HG03025 (cell line): ENCODE data around the gene FKBP2.

Source experiments
- ATAC-seq: cut with Tn5 transposase; IDR thresholded peaks from one replicate; pipeline ENCODE4 v1.9.1; 2021; ENCODE audit warnings: mild to moderate bottlenecking, moderate library complexity; ENCODE audit not compliant: unreplicated experiment, low FRiP score

FKBP2 gene

DNA sequence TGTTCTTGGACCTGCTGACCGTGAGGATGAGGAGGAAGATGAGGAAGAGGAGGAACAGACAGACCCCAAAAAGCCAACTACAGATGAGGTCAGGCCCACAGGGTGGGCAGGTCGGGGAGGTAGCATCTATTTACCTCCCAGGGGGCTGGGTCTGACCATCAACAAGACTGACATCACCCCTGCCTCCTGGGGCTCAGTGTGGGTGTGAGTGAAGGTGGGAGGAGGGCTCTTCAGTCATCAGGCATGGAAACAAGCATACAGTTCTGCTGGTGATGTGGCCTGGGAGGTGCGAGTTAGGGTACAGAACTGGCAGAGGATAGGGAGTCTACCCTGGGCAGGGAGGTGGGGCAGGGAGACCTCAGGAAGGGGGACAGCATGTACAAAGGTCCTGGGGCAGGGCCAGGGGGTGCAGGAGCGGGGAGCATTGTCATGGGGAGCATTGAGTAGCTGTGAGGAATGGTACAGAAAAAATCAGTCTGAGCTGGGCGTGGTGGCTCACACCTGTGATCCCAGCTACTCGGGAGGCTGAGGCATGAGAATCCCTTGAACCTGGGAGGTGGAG is 19.3 kb downstream of the FKBP2 start:
- ATAC-seq, result no peak

DNA sequence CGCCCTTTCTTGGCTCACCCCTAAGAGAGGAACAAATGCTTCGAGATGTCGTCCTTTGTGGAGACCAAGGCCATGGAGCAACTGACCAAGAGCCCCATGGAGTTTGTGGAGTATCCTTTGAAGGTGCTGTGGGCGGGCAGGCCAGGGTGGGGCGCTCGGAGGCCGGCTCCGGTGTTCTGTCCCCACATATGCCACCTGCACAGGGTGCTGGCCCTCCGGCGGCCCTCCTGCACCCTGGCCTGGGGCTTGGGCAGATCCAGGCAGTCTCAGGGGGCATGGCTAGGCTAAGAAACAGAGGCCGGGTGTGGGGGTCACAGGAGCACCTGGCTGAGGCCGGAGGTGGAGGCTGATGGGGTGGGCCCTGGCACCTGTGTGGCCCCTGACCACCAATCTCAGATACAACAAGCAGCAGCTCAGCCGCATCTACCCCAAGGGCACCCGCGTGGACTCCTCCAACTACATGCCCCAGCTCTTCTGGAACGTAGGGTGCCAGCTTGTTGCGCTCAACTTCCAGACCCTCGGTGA is 20.7 kb downstream of the FKBP2 start:
- no peak for ATAC-seq

DNA sequence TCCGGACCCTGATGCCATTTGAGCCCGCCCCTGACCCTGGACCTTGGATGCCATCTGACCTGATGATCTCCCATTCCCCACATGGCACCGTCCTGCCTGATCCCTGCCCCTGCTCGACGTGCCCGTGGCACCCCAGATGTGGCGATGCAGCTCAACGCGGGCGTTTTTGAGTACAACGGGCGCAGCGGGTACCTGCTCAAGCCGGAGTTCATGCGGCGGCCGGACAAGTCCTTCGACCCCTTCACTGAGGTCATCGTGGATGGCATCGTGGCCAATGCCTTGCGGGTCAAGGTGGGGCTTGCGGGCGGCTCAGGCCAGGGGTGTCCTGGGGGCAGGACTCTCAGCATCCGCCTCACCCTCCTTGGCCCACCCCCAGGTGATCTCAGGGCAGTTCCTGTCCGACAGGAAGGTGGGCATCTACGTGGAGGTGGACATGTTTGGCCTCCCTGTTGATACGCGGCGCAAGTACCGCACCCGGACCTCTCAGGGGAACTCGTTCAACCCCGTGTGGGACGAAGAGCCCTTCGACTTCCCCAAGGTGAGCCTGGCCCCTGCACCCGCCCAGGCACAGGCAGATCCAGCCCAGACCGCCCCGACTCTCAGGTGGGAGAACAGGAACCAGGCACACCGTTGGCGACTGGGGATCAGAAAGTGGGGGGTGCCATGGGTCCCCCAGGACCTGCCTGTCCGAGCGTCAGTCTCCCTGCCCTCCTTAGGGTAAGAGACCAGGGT is 21.5 kb downstream of the FKBP2 start:
- no peak for ATAC-seq

DNA sequence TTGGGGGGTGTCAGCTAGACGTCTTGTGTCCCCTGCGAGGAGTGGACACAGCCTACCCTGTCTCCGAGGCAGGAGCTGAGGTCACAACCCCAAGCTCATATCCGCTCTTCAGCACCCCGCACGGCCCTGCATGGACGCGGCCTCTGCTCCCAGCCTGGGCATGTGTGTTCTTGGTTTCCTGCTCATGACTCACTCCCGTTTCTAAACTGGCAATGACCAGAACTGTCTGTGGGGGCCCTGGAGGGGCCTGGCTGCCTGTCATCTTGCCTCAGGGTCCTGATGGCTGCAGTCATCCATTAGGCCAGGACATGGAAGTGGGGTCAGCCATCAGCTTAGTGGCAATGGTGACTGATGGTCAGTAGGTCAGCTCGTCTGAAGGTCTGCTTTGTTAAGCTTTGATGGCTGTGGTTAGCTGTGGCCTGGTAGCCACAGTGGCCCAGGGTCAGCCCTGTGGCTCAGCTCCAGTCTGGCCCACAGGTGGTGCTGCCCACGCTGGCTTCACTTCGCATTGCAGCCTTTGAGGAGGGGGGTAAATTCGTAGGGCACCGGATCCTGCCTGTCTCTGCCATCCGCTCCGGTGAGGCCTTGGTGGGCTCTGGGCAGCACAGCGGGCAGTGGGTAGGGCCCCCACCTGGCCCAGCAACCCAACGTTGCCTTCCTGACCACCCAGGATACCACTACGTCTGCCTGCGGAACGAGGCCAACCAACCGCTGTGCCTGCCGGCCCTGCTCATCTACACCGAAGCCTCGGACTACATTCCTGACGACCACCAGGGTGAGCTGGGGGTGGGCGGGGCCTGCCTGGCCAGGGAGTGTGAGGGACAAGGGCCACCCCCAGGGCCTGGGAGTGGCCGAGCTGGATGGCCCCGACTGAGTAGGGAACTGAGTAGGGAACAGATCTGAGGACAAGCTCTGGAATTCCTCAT is 22.4 kb downstream of the FKBP2 start:
- ATAC-seq, result no peak

DNA sequence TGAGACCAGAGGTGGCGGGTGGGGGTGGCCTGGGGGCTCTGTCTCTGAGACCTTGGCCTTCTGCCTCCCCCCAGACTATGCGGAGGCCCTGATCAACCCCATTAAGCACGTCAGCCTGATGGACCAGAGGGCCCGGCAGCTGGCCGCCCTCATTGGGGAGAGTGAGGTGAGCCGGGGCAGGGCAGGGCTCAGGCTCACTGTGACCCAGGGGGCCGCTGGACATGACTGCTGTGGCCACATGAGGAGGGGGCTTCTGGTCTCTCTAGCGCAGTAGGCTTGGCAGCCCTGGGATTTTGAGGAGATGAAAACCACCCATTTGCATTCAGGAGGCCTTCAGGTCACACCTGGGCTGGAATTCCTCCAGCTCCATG is 23.0 kb downstream of the FKBP2 start:
- ATAC-seq, result no peak

DNA sequence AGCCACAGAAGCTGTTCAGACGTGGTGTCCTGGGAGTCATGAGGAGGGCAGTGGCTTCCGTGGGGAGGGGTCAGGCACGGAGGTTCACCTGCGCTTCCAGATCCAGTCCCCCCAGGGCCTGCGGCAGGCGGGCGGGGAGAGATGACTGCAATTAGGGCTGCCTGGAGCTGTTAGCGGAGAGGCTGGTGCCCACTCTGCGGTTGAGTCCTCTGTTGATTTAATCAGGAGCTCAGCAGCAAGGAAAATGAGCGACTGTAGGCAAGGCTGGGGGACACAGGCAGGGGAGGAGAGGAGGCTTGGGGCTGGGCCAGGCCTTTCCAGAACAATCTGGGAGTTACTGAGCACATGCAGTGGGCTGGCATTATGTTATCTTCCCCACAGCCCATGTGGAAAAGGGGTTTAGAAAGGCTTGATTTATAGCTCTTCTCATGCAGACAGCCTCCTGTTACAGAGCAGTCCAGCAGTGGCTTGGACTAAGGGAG is 23.5 kb downstream of the FKBP2 start:
- ATAC-seq, result no peak

DNA sequence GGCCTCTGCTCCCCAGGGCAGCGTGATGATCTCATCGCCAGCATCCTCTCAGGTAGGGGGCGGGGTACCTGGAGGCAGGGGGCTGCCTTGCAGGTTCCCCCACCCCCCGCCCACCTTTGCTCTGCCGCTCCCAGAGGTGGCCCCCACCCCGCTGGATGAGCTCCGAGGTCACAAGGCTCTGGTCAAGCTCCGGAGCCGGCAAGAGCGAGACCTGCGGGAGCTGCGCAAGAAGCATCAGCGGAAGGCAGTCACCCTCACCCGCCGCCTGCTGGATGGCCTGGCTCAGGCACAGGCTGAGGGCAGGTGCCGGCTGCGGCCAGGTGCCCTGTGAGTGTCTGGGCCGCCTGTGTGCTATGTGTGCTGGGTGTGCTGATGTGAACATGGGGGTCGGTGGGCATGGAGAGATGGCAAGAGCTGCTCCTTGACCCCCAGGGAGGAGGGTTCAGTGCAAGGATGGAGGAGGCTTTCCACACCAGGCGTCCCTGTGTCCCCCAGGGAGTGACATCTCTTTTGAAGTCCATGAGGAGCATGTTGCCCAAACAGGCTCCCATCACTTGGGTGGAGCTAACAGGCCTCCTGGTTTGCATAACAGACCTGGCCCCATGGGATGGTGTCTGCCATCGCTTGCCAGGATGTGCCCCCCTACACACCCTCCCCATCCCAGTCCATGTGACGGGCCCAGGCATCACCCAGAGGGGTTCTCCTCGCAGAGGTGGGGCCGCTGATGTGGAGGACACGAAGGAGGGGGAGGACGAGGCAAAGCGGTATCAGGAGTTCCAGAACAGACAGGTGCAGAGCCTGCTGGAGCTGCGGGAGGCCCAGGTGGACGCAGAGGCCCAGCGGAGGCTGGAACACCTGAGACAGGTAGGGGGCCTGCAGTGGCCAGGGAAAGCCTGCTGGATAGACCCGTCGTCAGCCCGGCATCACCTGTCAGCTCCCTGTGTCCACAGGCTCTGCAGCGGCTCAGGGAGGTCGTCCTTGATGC is 24.6 kb downstream of the FKBP2 start:
- ATAC-seq, result no peak

DNA sequence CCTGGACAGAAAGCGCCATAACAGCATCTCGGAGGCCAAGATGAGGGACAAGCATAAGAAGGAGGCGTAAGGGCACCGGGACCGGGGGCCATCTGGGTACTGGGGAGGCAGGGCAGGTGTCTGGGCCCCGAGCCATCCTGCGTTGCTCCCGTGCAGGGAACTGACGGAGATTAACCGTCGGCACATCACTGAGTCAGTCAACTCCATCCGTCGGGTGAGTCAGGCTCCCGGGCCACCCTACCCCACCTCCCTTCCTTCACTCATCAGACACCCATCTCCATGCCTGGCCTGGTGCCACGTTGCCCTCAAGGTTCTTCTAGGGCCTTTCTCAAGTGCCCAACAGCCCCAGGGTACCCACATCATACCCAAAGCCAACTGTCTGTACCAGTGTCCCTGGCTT is 25.4 kb downstream of the FKBP2 start:
- no peak for ATAC-seq

DNA sequence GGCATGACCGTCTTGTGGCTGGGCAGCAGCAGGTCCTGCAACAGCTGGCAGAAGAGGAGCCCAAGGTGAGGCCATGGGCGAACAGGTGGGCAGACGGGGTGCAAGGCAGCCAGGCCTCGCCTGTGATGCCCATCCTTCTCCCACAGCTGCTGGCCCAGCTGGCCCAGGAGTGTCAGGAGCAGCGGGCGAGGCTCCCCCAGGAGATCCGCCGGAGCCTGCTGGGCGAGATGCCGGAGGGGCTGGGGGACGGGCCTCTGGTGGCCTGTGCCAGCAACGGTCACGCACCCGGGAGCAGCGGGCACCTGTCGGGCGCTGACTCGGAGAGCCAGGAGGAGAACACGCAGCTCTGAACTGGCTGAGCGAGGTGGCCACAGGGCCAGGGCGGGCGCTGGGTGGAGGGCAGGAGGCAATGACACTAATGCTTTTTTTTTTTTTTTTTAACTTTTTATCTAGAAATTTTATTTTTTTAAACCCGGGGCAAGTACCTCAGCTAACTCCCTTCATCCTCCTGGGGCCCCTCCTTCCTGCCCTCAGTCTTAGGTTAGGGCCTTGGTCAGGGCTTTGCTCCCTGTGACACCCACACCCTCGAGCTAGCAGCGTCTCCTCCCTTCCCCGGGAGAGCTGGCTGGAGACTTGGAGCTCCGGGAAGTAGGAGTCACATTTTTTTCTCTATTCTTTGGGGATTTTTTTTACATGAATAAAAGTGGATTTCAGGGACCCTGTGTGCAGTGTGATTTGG is 26.5 kb downstream of the FKBP2 start:
- no peak for ATAC-seq

DNA sequence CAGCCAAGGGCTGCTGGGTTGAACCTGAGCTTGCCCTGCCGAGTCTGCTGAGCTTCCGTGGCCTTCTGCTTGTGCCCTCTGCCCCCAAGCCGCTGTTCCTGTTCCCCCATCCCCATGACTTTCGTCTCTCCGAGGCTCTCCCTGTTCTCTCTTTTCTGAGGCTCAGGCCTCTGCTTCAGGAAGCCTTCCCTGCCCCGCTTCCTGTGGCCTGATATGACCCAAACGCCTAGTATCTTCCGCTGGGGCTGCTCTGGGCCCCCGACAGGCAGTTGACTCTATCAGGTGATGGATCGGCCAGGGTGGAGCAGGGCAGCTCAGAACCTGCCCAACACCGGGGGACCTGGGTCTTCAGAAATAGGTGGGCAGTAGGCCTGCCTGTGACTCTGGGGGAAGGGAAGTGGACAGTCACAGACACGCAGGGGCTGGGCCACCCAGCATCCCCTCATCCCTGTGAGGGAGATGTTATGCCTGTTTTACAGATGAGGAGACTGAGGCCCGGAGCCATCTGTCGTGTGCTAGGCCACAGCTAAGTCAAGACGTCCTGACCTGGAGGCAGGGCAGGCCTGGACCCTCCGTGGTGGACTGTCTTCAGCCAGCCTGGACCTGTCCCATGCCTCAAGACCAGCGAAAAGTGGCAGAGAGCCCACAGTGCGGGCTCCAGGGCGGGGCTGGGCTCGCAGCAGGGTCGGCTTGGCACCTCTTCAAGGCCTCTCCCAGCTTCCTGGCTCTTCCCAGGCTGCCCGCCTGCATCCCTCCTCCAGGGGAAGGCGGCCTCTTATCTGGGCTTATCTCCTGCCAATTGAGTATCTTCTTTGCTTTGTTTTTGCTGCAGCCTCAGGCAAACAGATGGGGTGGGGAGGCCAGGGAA is 27.4 kb downstream of the FKBP2 start:
- no peak for ATAC-seq

DNA sequence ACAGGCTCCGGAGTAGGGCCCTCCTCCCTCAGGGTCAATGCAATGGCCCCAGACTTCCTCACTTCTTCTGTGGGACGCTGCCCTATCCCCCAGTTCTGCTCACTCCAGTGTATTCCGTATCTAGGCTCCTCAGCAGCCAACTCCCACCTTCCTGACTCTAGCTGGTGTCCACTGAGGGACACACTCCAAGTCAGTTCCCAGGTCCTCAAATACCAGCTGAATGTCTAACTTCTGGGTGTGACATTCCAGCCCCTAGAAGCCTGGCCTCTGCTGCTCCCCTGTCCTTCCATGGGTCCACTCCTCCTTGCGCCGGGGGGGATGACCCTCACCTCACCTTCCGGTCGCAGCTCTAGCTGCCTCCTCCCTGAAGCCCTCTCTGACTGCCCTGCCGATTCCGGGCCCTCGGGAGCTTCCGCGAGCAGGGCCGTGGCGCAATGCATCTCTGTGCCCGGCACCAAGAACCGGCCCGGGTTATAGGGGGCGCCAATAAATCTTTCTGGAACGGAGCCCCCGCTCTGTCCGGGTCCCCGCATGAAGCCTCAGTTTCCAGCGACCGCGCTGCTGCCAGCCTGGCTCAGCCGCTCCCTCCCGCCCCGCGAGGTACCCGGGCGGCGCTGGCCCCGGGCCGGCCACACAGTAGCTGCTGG is 28.1 kb downstream of the FKBP2 start:
- ATAC-seq, result peak; percentile 5

DNA sequence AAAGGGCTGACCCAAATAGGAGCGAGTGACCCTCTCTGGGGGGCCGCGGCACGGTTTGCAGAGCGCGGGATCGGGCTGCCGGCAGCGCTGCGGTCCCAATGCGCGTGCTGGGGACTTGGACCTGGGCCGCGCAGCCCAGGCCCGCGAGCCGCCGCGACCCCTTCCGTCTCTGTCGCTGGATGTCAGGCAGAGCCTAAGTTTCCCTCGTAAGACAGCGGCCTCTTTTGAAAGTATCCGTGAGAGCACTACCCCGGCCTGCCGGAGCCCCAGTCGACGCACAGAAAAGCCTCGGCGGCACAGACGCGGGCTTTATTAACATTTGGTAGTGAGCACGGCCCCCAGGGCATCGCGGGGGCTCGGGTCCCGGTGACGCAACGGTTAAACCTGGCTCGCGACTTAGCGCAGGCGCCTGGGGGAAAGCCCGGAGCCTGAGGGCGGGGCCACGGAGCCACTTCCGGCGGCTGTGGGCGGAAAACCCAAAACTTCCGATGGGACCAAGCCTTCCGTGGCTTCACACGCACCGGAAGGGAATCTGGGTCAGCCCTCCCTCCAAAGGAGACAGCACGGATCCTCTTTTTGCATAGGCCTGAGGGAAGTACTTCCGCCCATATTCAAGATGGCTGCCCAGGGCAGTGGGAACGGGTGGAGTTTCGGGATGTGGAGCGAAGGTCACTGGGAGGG is 28.8 kb downstream of the FKBP2 start:
- ATAC-seq, result peak; percentile 70

DNA sequence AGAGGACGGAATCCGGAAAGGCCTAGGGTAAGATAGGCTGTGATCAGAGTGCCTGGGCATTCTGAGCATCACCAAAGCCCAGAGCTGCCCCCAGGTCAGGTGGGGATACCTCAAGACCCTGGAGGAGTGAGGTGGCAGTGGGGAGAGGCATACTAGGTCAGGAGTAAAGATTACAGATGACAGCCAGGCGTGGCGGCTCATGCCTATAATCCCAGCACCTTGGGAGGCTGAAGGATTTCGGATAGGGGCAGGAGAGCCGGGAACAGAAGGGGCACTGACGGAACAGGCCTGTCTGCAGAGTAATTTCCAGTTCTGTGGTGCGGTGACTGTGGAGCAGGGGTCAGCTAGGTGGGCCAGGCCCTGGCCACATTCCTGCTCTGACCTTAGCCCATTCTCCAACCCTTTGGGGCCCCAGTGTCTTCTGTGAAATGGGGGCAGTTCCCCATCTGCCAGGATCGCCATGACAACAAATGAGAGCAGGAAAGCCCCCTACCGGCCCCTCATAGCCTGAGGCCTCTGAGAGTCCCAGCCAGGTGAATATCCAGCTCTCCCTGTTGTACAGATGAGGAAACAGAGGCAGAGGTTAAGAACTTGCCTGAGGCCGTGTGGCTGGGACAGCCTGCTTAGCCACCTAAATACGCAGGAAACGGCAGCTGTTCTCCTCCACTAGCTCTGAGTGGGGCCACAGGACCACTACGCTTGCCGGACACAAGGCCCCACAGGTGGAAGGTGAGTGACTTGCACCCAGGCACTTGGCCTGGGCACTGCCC is 34.3 kb downstream of the FKBP2 start:
- no peak for ATAC-seq

DNA sequence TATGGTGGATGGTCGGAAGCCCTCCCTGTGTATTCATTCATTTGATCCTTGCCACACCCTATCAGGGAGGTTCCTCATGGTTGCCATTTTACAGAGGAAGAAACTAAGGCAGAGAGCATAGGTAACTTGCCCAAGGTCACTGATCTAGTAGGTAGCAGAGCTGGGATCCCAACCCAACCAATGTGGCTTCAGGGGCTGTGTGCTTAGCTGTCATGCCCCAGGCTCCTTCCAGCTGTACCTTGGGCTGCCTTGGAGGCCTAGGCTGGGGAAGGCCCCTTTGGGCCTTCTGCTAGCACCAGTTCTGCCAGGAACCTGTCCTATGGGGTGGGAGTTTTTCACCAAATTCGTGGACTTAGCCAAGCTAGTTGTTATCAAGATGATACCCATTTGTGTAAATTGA is 34.9 kb downstream of the FKBP2 start:
- no peak for ATAC-seq

DNA sequence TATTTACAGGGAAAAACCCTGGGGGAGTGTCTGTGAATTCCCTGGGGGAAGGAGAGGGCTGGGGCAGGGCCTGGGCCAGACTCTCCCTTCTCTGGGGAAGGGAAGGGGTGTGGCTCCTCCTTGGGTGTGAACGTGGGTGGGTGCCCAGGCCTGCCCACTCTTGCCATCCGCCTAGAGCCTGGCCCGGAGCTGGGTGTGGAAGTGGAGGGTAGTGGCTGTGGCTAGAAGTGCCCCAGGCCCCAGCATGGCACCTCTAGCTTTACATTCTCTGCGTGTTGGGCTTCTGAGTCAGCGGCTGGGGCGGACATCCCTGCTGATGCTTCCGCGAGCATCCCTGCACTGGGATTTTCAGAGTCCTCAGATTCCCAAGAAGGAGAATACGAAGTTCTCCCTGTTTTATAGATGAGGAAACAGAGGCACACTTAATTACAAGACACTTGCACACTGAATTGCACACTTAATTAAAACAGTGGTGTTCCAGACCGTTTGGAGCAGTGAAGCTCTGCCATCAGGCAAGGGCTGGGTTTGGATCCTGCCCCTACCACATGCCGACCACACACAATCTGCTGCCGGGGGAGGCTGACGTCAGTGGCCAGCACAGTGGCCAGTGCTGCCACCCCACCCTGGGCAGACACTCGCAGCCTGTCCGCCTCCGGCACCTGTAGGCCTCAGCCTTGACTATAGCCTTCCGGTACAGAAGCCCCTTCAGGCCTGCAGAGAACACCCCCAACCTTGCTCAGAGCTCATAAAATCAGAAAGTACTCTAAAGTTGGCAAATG is 35.9 kb downstream of the FKBP2 start:
- no peak for ATAC-seq
